Measurements from ENCODE around the gene PFKL.

Gene PFKL

DNA sequence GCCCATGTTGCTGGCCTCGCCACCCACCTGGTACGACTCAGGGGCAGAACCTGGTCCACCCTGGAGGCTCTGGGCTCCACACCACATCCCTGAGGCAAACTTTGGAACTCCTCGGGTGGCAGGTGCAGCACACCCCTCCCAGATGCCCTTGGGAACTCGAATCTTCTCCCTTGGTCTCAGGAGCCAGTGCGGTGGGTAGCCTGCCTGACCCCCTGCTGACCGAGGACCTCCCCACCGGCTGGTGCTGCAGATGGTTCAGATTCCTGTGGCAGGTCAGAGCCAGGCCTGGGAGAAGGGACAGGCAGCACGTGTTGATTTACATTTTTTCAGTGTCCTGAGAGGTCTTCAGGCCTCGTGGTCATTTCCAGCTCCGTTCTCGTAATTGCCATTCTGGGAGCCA, 45.6 kb downstream of the PFKL start:
- TF ChIP-seq, protein P1, sequence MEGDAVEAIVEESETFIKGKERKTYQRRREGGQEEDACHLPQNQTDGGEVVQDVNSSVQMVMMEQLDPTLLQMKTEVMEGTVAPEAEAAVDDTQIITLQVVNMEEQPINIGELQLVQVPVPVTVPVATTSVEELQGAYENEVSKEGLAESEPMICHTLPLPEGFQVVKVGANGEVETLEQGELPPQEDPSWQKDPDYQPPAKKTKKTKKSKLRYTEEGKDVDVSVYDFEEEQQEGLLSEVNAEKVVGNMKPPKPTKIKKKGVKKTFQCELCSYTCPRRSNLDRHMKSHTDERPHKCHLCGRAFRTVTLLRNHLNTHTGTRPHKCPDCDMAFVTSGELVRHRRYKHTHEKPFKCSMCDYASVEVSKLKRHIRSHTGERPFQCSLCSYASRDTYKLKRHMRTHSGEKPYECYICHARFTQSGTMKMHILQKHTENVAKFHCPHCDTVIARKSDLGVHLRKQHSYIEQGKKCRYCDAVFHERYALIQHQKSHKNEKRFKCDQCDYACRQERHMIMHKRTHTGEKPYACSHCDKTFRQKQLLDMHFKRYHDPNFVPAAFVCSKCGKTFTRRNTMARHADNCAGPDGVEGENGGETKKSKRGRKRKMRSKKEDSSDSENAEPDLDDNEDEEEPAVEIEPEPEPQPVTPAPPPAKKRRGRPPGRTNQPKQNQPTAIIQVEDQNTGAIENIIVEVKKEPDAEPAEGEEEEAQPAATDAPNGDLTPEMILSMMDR (IDR thresholded peaks at IDR 0.05; ENCODE audit: unreplicated experiment in 3 of 3), result no peak
- peaks cover 2% of the 10 kb centered on the region for H3K4me1 Mint-ChIP-seq
- H3K4me3 Mint-ChIP-seq, result no peak overlapping the region
- H3K27me3 Mint-ChIP-seq (ENCODE audit: low read depth), result peaks cover 8% of the 10 kb centered on the region
- no peak overlapping the region for H3K27ac Mint-ChIP-seq
- H3K9me3 Mint-ChIP-seq, result no peaks in the 10 kb centered on the region
- H3K36me3 Mint-ChIP-seq (ENCODE audit: low read depth), result no peaks in the 10 kb centered on the region

DNA sequence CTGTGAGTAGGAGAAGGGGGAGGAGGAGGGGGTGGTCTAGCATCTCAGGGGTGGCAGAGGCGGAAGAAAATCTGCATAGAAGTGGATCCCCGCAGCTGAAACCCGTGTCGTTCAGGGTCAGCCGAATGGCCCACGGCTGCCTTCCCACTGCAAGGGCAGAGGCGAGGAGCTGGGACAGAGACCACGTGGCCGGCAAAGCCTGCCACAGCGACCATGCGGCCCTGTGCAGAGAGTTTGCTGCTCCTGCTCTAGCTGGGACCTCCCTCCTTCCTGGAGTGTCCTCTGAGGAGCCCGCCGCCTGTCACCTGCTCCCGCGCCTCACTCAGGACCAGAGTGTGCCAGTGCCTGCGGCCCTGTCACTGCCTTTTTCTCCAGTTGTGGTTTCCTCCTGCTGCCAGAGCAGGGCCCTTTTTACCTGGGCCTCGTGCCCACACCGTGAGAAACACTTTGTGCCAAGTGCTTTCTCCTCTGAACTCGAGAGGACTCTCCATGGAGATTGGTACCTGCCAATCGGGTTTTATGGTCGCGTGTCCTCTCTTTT, 48.1 kb downstream of the PFKL start:
- Mint-ChIP-seq H3K27me3 (ENCODE audit: low read depth) (peaks cover 4% of the 10 kb centered on the region), H3K36me3 (ENCODE audit: low read depth) (no peaks in the 10 kb centered on the region), H3K4me3 (no peak overlapping the region), H3K4me1 (no peaks in the 10 kb centered on the region), H3K9me3 (no peaks in the 10 kb centered on the region), H3K27ac (no peak overlapping the region)
- TF ChIP-seq, protein P1 (IDR thresholded peaks at IDR 0.05; ENCODE audit: unreplicated experiment in 3 of 3), result no peak

DNA sequence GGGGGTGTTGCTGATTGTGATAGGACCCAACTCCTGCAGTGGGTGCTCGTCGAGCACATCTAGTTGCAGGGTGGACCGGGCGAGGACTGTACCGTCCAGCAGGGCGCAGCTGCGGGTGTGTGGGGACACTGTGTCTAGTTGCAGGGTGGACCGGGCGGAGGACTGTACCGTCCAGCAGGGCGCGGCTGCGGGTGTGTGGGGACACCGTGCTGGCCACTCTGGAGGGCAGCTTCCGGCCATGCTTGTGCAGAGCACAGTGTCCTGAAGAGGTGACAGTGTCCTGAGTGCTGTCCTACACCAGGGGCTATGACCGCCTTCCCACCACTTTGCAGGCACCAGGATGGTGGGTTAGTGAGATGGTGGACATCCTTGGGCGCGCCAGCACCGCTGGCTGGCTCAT, 49.0 kb downstream of the PFKL start:
- Mint-ChIP-seq H3K27me3 (ENCODE audit: low read depth) (peaks cover 3% of the 10 kb centered on the region), H3K36me3 (ENCODE audit: low read depth) (no peaks in the 10 kb centered on the region), H3K4me1 (no peaks in the 10 kb centered on the region), H3K4me3 (no peak overlapping the region), H3K27ac (no peak overlapping the region), H3K9me3 (no peaks in the 10 kb centered on the region)
- TF ChIP-seq, protein P1 (IDR thresholded peaks at IDR 0.05; ENCODE audit: unreplicated experiment in 3 of 3), result no peak

DNA sequence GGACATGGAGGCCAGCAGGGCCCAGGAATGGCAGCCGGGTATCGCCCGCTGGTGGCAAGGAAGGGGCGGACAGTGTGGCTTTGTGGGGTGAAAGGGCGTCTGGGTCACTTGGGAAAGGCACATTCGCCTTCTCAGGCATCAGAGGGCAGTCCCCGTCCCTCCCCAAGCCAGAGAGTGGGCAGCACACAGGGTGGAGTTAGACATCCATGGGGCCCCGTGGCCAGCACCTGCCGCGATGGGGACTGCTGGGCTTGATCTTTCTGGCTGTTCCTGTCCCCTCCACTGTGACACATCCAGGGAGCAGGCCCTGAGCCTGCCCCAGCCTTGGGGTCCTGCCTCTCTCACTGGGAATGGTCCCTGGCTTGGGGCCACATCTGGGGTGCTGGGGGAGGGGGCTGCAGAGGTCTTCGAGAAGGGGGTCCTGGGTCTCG, 49.6 kb downstream of the PFKL start:
- no peak overlapping the region for H3K4me3 Mint-ChIP-seq

DNA sequence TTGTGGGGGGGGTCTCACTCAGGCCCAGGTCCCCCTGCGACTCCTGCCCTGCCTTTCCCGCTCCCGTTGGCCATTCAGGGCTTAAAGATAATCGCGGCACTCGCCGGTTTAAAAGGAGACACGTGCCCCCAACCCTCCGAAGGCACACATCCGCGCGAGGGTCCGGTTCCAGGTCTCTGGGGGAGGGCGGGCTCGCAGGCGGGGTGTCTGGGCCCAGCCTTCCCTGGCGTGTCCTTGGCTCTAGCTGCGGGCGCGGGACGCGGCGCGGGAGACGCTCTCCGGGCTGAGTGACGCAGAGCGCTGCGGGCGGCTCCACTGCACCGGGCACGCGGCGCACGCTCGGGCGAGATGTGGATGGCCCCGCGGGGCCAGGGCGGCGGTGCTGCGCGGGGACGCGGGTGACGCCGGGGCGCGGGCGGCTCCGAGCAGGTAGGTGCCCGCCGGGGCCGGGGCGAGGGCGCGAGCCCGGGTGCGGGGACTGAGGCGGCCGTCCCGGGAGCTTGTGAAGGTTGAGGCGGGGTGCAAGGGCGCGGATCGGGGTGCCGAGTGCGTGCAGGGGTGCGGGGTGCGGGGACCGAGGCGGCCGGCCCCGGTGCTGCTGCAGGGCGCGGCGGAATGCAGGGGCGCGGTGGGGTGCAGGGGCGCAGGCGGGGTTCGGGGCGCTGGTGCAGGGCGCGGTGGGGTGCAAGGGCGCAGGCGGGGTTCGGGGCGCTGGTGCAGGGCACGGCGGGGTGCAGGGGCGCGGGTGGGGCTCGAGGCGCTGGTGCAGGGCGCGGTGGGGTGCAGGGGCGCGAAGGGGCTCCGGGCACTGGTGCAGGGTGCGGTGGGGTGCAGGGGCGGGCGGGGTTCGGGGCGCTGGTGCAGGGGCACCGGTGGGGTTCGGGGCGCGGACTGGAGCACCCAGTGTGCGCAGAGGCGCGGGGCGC, 50.3 kb downstream of the PFKL start:
- H3K36me3 Mint-ChIP-seq (ENCODE audit: low read depth), result no peaks in the 10 kb centered on the region
- TF ChIP-seq, protein P1 (IDR thresholded peaks at IDR 0.05; ENCODE audit: unreplicated experiment in 3 of 3), result no peak
- H3K27me3 Mint-ChIP-seq (ENCODE audit: low read depth), result no peaks in the 10 kb centered on the region
- no peaks in the 10 kb centered on the region for H3K9me3 Mint-ChIP-seq
- H3K4me3 Mint-ChIP-seq, result no peak overlapping the region
- peaks cover 6% of the 10 kb centered on the region for H3K4me1 Mint-ChIP-seq
- H3K27ac Mint-ChIP-seq, result no peak overlapping the region

More for the DNA sequence above, 49.6 kb downstream of the PFKL start:
- H3K36me3 Mint-ChIP-seq (ENCODE audit: low read depth), result no peaks in the 10 kb centered on the region
- H3K4me1 Mint-ChIP-seq, result peaks cover 3% of the 10 kb centered on the region
- H3K27ac Mint-ChIP-seq, result no peak overlapping the region
- H3K27me3 Mint-ChIP-seq (ENCODE audit: low read depth), result no peaks in the 10 kb centered on the region
- TF ChIP-seq, protein P1 (IDR thresholded peaks at IDR 0.05; ENCODE audit: unreplicated experiment in 3 of 3), result no peak
- no peaks in the 10 kb centered on the region for H3K9me3 Mint-ChIP-seq

Measured in nephron (organoid).